Measurements from ENCODE around the gene FCHSD2.
"Not testable (repeated sequence)": the region's sequence is repeated elsewhere in the genome, so short reads cannot be mapped to it uniquely, and the experiment has no call there.

The FCHSD2 gene

DNA sequence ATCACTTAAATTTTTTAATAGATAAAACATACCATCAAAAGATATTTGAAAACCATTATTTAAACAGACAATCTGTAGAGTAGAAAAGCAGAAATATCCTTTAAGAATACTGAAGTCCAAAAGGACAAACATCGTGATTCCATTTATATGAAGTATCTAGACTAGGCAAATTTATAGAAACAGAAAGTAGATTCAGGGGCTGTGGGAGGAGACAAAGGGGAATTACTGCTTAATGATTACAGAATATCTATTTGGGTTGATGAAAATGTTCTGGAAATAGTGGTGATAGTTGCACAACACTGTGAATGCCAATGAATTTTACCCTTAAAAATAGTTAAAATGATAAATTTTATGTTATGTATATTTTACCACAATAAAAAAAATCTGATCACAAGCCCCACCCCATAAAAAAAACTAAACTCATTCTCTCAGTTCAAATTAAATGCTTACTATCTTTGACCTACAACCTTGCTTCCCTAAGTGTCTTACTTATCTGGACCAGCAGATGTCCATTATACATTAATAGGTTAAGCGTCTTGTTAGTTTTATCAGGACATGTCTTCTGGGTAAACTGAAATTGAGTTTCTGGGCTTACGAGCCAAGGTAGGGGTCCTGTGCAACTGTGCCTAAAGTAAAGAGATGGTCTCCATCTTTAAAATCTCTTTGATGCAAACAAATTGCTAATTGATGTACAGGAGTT, 86.3 kb downstream of the FCHSD2 start:
- ATAC-seq, result no peak

DNA sequence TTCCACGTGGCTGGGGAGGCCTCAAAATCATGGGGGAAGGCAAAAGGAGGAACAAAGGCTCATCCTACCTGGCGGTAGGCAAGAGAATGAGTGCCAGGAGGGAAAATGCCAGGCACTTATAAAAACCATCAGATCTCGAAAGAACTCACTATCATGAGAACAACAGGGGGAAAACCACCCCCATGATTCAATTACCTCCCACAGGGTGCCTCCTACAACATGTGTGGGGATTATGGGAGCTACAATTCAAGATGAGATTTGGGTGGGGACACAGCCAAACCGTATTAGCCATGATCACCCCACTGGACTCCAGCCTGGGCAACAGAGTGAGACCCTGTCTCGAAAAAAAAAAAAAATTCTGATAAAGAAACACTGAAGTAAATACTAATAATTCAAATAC, 87.1 kb downstream of the FCHSD2 start:
- no peak for ATAC-seq

- no peak for ATAC-seq
Observed at GRCh38 chr11:73053964-73054363, 88.2 kb downstream of the FCHSD2 start.

DNA sequence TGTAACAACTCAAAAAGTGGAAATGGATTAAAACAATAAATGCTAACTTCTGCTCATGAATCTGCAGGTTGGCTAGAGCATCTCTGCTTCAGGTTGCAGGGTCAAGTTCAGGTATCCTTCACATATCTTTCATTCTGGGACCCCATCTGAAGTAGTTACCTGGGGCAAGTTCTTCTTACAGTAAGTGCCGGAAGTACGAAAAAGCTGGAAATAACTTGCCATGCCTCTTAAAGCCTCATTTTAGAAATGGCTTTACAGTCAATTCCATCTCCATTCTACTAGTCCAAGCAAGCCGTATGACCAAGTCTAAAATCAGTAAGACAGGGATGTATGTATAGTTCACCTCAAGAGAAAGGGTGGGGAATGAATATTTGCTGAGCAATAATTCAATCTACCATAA, 93.7 kb downstream of the FCHSD2 start:
- no peak for ATAC-seq

DNA sequence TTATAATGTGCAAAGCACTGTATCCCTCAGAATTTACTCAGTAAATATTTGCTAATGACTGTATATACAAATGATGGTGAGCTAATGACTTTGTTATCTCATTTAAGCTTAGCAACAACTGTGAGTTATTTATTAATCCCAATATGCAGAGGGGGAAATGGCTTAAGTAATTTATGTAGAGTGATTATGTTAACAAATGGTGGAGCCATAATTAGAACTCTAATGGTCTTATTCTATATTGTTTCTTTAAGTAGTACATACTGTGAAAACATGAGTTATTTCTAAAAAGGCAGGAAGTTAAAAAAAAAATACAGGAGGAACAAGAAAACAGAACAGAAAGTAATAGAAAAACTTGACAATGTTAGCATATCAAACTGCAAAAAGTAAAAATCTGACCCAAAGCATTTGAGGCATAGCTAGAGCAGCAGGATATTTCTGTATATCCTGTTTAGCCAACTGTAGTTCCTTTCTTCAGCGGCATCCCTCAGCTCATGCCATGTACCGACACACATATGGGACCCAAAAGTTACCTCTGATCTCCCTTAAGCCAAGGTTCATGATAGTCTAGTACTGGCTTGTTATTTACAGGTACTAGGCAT, 94.2 kb downstream of the FCHSD2 start:
- ATAC-seq, result peak in 1 of 2 donors; percentile 20

GRCh38 chr11:73040046-73040445, 102.1 kb downstream of the FCHSD2 start:
- no peak for ATAC-seq

DNA sequence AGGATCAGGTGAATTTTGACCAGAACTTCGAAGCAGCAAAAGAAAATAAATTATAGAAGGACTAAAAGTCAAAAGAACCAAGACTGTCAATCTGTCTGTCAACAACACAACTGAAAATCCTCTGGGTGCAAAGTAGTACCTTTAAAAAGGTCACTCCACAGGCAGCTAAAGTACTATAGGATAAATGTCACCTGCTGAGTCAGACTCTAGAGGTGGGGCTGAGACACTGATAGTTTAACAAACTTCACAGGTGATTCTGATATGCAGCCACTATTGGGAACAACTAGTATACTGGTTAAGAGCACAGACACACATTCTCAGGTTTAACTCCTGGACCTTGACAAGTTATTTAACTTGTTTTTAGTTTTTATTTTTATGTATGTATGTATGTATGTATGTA, 107.3 kb downstream of the FCHSD2 start:
- peak; percentile 75 to 81 for ATAC-seq

DNA sequence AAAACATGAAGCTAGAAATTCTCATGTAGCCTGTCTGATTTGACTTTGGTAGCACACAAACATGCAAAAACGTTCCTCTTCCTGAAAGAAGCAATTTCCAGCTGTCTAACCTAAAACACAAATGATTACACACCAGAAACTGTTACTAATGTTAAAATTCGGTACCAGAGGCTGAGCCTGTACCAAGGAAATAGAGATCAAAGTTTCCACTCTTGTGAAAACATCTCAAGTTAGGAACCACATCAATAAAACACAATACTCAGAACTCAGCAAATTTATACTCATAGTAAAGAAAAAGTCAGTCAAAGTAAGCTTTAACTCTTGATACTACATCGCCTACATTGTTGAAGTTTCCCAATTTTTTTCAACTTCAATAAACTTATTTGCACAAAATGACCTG, 107.8 kb downstream of the FCHSD2 start:
- ATAC-seq, result peak; percentile 90 to 91

GRCh38 chr11:73030130-73030529, 112.0 kb downstream of the FCHSD2 start:
- ATAC-seq, result no peak

DNA sequence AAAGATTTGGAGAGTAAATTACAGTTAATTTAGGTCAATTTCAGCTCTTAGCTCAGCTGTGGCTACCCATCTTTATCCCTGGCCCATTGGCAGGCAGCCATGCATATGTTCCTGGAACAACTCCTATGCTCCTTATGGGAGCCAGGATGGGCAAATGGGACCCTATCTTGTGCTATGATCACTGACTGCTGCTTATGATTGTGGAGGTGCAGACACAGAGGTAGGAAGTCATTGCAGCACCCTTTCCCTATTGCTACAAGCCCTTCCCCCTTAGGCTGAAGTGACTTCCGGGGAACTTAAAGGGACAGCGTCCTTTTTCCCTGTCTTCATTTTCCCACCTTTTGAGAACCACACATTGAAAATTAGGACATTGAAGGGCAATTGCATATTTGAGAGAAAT, 112.7 kb downstream of the FCHSD2 start:
- ATAC-seq, result no peak

GRCh38 chr11:73028611-73029010, 113.5 kb downstream of the FCHSD2 start:
- no peak for ATAC-seq

DNA sequence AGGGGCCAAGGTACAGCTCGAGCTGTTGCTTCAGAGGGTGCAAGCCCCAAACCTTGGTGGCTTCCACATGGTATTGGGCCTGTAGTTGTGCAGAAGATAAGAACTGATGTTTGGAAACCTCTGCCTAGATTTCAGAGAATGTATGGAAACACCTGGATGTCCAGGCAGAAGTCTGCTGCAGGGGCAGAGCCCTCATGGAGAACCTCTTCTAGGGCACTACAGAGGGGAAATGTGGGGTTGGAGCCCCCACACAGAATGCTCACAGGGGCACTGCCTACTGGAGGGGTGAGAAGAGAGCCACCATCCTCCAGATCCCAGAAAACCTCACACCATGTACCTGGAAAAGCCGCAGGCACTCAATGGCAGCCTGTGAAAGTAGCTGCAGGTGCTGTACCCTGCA, 114.3 kb downstream of the FCHSD2 start:
- ATAC-seq, result not testable (repeated sequence)

- no peak for ATAC-seq
Observed at GRCh38 chr11:73024639-73025038, 117.5 kb downstream of the FCHSD2 start.

DNA sequence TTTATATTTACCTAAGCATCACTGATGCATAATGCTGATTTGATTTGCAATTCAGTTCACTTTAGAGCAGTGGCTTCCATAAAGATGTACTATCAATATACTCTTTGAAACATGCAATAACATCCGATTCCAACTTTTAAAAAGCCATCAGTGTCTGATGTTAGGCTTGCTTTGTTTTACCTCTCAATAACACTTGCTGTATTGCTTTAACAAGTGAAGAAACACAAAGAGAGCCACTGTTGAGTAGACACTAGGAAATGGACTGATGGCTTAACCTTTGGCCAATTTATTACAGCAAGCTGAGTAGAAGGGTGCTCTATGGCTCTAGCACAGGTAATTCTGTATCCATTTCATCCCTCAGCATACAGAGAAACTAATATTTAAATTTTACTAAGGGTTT, 122.1 kb downstream of the FCHSD2 start:
- no peak for ATAC-seq

DNA sequence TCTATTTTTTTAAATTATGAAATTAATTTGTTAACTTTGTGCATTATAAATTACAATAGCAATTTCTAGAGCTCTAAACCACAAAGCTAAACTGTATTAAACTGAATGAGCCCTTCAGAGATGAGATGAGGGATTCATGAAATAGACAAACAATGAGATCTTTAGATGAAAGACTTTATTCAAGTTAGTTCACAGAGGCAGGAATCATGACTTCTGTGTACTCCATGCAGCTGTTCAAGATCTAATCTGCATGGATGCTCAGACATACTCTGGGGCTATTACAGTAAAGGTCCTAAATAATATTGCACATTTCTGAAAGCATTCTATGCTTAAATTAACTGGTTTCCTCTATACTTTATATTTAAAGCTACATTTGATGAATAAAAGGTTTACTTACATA, 122.7 kb downstream of the FCHSD2 start:
- no peak for ATAC-seq

GRCh38 chr11:73018856-73019255, 123.3 kb downstream of the FCHSD2 start:
- ATAC-seq, result no peak

- ATAC-seq, result no peak
Observed at GRCh38 chr11:73017024-73017751, 124.9 kb downstream of the FCHSD2 start.

GRCh38 chr11:73013021-73013420, 129.1 kb downstream of the FCHSD2 start:
- no peak for ATAC-seq

DNA sequence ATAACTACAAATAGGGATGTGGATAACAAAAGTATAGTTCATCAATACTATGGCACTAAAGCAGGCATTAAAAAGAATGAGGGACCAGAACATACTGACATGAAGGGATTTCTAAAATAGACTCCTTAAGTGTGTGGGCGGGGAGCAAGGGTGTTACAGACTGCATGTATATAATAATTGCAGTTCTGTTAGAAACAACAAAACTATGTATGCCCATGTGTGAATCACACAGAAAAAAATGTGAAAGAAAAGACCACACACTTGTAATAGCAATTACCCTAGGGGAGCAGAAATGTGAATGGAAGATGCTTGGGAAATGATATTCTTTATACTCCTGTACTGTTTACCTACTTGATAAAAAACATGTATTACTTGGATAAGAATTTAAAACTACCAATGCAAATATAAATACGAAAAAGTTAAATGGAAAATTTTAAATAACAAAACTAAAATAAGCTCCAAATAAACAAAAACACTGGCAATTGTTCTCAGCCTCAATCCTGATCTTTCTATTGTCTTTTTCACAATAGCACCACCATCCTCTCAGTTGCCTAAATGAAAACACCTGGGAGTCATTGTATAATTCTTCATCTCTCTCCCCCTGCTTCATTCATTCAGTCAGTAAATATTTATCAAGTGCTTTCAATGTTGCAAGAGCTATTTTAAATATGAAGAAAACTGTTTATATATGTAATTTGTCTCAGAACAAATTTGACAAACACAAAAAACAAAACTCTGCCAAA, 129.8 kb downstream of the FCHSD2 start:
- ATAC-seq, result no peak

GRCh38 chr11:73011126-73011817, 130.8 kb downstream of the FCHSD2 start:
- ATAC-seq, result no peak

DNA sequence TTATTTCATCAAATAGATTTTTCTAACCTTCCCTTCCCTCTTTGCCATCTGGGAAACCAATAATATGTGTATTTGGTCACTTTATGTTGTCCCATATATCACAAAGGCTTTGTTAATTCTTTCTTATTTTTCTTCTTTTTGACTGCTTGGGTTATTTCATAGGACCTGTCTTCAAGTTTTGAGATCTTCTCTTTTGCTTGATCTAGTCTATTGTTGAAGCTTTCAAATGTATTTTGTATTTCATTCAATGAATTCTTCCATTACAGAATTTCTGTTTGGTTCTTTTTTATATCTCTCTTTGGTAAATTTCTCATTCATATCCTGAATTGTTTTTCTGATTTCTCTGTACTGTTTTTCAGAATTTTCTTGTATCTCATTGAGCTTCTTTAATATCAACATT, 132.1 kb downstream of the FCHSD2 start:
- no peak for ATAC-seq

DNA sequence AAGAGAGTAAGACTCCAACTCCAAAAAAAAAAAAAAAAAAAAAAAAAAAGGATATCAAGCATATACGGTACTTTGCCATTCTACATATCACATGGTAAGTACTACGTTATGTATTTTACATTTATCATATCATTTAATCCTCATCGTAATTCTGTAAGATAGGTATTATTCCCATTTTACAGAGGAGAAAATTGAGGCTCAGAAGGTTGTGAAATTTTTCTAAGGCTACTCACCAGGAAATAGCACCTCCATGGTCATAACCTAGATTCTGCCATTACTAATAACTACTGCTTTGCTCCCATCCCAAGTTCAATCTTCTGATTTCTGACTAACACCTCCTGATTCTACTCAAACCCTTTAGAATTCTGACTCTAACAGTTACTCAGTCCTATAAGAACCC, 138.0 kb downstream of the FCHSD2 start:
- no peak for ATAC-seq

DNA sequence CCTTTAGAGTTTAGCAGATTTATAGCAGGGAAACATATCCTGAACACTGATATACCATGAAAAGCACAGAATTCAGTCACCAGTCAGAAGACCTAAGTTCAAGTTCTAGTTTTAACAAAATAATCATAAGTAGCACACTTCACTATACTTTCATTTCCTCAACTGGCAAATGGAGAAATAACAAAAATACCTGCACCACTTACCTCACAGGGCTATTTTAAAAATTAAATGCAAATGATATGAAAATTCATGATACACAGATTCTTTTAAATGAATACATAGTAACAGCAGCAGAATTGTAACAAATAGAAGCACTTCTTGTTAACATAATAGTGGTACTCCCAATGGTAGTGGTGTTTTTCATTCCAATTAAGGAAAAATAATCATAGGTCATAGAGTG, 139.0 kb downstream of the FCHSD2 start:
- no peak for ATAC-seq
